B cell (primary cell): ENCODE results near the gene GNG3.
"Not testable (repeated sequence)": the region's sequence is repeated elsewhere in the genome, so short reads cannot be mapped to it uniquely, and the experiment has no call there.

ENCODE experiments used
- EZH2 ChIP-seq: IDR thresholded peaks from 2 replicates; pipeline ENCODE4 v1.6.1; 2012; ENCODE audit warnings: borderline replicate concordance, low read depth, mild to moderate bottlenecking, moderate library complexity, low read length; ENCODE audit not compliant: insufficient read depth, poor library complexity, severe bottlenecking
- TF ChIP-seq, protein P1 (sequence below): fragments of 200-600 bp; IDR thresholded peaks from one replicate; pipeline ENCODE4 v1.8.0; 2022; ENCODE audit warnings: antibody characterized with exemption, mild to moderate bottlenecking

DNA sequence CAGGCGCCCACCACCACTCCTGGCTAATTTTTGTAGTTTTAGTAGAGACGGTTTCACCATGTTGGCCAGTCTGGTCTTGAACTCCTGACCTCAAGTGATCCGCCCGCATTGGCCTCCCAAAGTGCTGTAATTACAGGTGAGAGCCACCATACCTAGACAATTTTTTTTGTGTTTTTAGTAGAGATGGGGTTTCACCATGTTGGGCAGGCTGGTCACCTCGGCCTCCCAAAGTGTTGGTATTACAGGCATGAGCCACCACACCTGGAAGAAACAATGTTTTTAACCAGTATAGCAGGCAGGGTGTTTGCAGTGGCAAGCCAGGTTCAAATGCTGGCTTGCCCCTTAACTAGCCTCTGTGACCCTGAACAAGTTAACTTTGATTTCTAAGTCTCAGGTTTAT, 42.5 kb downstream of the GNG3 start:
- TF ChIP-seq, protein P1, sequence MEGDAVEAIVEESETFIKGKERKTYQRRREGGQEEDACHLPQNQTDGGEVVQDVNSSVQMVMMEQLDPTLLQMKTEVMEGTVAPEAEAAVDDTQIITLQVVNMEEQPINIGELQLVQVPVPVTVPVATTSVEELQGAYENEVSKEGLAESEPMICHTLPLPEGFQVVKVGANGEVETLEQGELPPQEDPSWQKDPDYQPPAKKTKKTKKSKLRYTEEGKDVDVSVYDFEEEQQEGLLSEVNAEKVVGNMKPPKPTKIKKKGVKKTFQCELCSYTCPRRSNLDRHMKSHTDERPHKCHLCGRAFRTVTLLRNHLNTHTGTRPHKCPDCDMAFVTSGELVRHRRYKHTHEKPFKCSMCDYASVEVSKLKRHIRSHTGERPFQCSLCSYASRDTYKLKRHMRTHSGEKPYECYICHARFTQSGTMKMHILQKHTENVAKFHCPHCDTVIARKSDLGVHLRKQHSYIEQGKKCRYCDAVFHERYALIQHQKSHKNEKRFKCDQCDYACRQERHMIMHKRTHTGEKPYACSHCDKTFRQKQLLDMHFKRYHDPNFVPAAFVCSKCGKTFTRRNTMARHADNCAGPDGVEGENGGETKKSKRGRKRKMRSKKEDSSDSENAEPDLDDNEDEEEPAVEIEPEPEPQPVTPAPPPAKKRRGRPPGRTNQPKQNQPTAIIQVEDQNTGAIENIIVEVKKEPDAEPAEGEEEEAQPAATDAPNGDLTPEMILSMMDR: not testable (repeated sequence)
- not testable (repeated sequence) for TF ChIP-seq EZH2
